IMR-90 (cell line): ENCODE measurements around the gene CDHR2. TPM values are rescaled to one million over a fixed set of nuclear protein-coding genes. Genes with fewer than 3 reads are reported as not detected.
A peak's percentile ranks its signal among the peaks of the same experiment; 100 is the strongest.

Source experiments
- ATAC-seq: fragments of 200-7000 bp; cut with Tn5 transposase; 2 replicates; pipeline ENCODE4 v1.9.1; 2020; ENCODE audit warnings: low read depth, mild to moderate bottlenecking, moderate library complexity
- BruUV-seq: library from RNA; stranded (reverse); fragments of 400-500 nt; replicated peaks from 2 replicates; lab custom pipeline; 2021; lab: Mats Ljungman, UMichigan
- CTCF ChIA-PET: fragments of 300-600 bp; formaldehyde crosslinking; extraction: SDS; loops from one replicate; lab custom pipeline; 2021; ENCODE audit warnings: antibody characterized with exemption; lab: Yijun Ruan, JAX
- POLR2A ChIA-PET: fragments of 300-600 bp; sonication (Branson Sonifier 250); formaldehyde crosslinking; loops from one replicate; lab custom pipeline; 2022; ENCODE audit warnings: antibody characterized with exemption; ENCODE audit not compliant: unreplicated experiment; lab: Charles Lee
- DNase-seq: peaks from one replicate; pipeline ENCODE4 v3.0.0; 2013
- H2AFZ ChIP-seq: replicated peaks from 2 replicates; pipeline ENCODE3; 2013; ENCODE audit warnings: low read length, mild to moderate bottlenecking; ENCODE audit not compliant: poor library complexity
- H2AK5ac ChIP-seq: 2 replicates; pipeline ENCODE4 v1.6.1; 2013; ENCODE audit warnings: low read depth, low read length, inconsistent platforms
- H2AK9ac ChIP-seq: replicated peaks from 2 replicates; pipeline ENCODE3; 2013; ENCODE audit warnings: mild to moderate bottlenecking, low read depth, low read length, moderate library complexity; ENCODE audit not compliant: poor library complexity
- H2BK120ac ChIP-seq: 2 replicates; pipeline ENCODE4 v1.6.1; 2013; ENCODE audit warnings: low read depth, low read length, inconsistent platforms
- H2BK15ac ChIP-seq: 3 replicates; pipeline ENCODE4 v1.6.1; 2013; ENCODE audit warnings: low read depth, low read length, inconsistent platforms
- H2BK20ac ChIP-seq: 2 replicates; pipeline ENCODE4 v1.6.1; 2013; ENCODE audit warnings: low read depth, mild to moderate bottlenecking, inconsistent platforms, low read length, moderate library complexity
- H2BK5ac ChIP-seq: 2 replicates; pipeline ENCODE4 v1.6.1; 2013; ENCODE audit warnings: mild to moderate bottlenecking, low read depth, low read length, inconsistent platforms; ENCODE audit not compliant: poor library complexity, severe bottlenecking
- H3K14ac ChIP-seq: replicated peaks from 2 replicates; pipeline ENCODE4 v1.6.1; 2013; ENCODE audit warnings: low read depth, low read length, inconsistent platforms
- H3K18ac ChIP-seq: 2 replicates; pipeline ENCODE4 v1.6.1; 2013; ENCODE audit warnings: low read depth, low read length, control low read depth
- H3K23ac ChIP-seq: 2 replicates; pipeline ENCODE4 v1.6.1; 2013; ENCODE audit warnings: low read depth, low read length, inconsistent platforms
- H3K27ac ChIP-seq: 2 replicates; pipeline ENCODE4 v1.5.1; 2013; ENCODE audit warnings: mild to moderate bottlenecking, control low read depth, low read length; ENCODE audit not compliant: insufficient read depth
- H3K27me3 ChIP-seq: 2 replicates; pipeline ENCODE4 v1.6.1; 2013; ENCODE audit warnings: low read length; ENCODE audit not compliant: control insufficient read depth, insufficient read depth
- H3K36me3 ChIP-seq: 2 replicates; pipeline ENCODE4 v1.6.1; 2013; ENCODE audit warnings: low read length, mixed read lengths; ENCODE audit not compliant: control insufficient read depth, insufficient read depth
- H3K4ac ChIP-seq: 2 replicates; pipeline ENCODE4 v1.6.1; 2013; ENCODE audit warnings: low read depth, low read length, inconsistent platforms
- H3K4me1 ChIP-seq: 2 replicates; pipeline ENCODE4 v1.6.1; 2013; ENCODE audit warnings: low read length, mixed read lengths; ENCODE audit not compliant: control insufficient read depth, insufficient read depth
- H3K4me2 ChIP-seq: 2 replicates; pipeline ENCODE4 v1.6.1; 2013; ENCODE audit warnings: low read depth, mild to moderate bottlenecking, control low read depth, low read length, moderate library complexity
- H3K4me3 ChIP-seq: 2 replicates; pipeline ENCODE4 v1.5.1; 2013; ENCODE audit warnings: low read depth, mild to moderate bottlenecking, control low read depth, low read length, moderate library complexity; ENCODE audit not compliant: insufficient read depth
- H3K56ac ChIP-seq: 2 replicates; pipeline ENCODE4 v1.6.1; 2013; ENCODE audit warnings: low read length, inconsistent platforms; ENCODE audit not compliant: insufficient read depth; ENCODE audit errors: extremely low read depth
- H3K79me1 ChIP-seq, 2 experiments: 2 replicates each; pipeline ENCODE4 v1.6.1; 2013; ENCODE audit warnings: low read length in 2 of 2, inconsistent platforms in 1 of 2, low read depth in 1 of 2
- H3K9ac ChIP-seq: 2 replicates; pipeline ENCODE4 v1.6.1; 2013; ENCODE audit warnings: low read depth, low read length, control low read depth
- H3K9me1 ChIP-seq: 2 replicates; pipeline ENCODE4 v1.6.1; 2013; ENCODE audit warnings: low read length, inconsistent platforms; ENCODE audit not compliant: insufficient read depth
- H3K9me3 ChIP-seq: 2 replicates; pipeline ENCODE4 v1.6.1; 2013; ENCODE audit warnings: low read length; ENCODE audit not compliant: control insufficient read depth, insufficient read depth
- H4K20me1 ChIP-seq: 2 replicates; pipeline ENCODE4 v1.6.1; 2013; ENCODE audit warnings: low read length, inconsistent platforms; ENCODE audit not compliant: insufficient read depth
- H4K5ac ChIP-seq: 2 replicates; pipeline ENCODE4 v1.6.1; 2013; ENCODE audit warnings: mild to moderate bottlenecking, low read depth, low read length, control low read depth
- H4K8ac ChIP-seq, 2 experiments: 2 replicates each; pipeline ENCODE4 v1.6.1; 2013; ENCODE audit warnings: low read depth in 2 of 2, low read length in 2 of 2, control low read depth in 1 of 2, inconsistent platforms in 1 of 2
- H4K91ac ChIP-seq: 2 replicates; pipeline ENCODE4 v1.6.1; 2013; ENCODE audit warnings: low read depth, low read length, inconsistent platforms; ENCODE audit not compliant: insufficient read depth
- BHLHE40 ChIP-seq: fragments of 150-350 bp; IDR thresholded peaks from 2 replicates; pipeline ENCODE4 v1.6.1; 2016; ENCODE audit warnings: mild to moderate bottlenecking, low read depth, low read length
- CEBPB ChIP-seq: IDR thresholded peaks from 2 replicates; pipeline ENCODE4 v1.6.1; 2012; ENCODE audit warnings: low read depth, low read length, improper control_type of control experiment
- ELK1 ChIP-seq: fragments of 150-350 bp; IDR thresholded peaks from 2 replicates; pipeline ENCODE4 v1.6.1; 2016; ENCODE audit warnings: low read depth, mild to moderate bottlenecking, low read length, moderate library complexity, borderline replicate concordance
- MAZ ChIP-seq: IDR thresholded peaks from 2 replicates; pipeline ENCODE4 v1.6.1; 2012; ENCODE audit warnings: low read depth, mild to moderate bottlenecking, low read length, improper control_type of control experiment, moderate library complexity, borderline replicate concordance
- MXI1 ChIP-seq: IDR thresholded peaks from 2 replicates; pipeline ENCODE4 v1.6.1; 2012; ENCODE audit warnings: low read depth, mild to moderate bottlenecking, low read length, moderate library complexity, borderline replicate concordance
- NFE2L2 ChIP-seq: fragments of 150-350 bp; IDR thresholded peaks from 2 replicates; pipeline ENCODE4 v1.6.1; 2016; ENCODE audit warnings: low read depth, mild to moderate bottlenecking, low read length
- POLR2A ChIP-seq: IDR thresholded peaks from 2 replicates; pipeline ENCODE4 v1.6.1; 2012; ENCODE audit warnings: mild to moderate bottlenecking, low read depth, low read length
- RCOR1 ChIP-seq: IDR thresholded peaks from 2 replicates; pipeline ENCODE4 v1.6.1; 2012; ENCODE audit warnings: mild to moderate bottlenecking, low read length, improper control_type of control experiment; ENCODE audit not compliant: insufficient replicate concordance
- WGBS, 2 experiments: methylation state at CpG; one replicate each; pipeline versions ENCODE4 v1.1.5 to v1.1.7; 2013; ENCODE audit warnings: missing lambda C conversion rate in 2 of 2; ENCODE audit not compliant: insufficient read length in 1 of 2; ENCODE audit errors: extremely low coverage in 2 of 2; 5-methylcytosine and 5-hydroxymethylcytosine counted together
- dilution Hi-C: fragments of 300-500 bp; cut with HindIII; formaldehyde crosslinking; loops from one replicate; pipeline ENCODE4 v1.14.3; 2018; ENCODE audit warnings: low sequenced_read_pairs; ENCODE audit not compliant: unreplicated experiment
- in situ Hi-C: fragments of 300-500 bp; cut with MboI; formaldehyde crosslinking; loops from 3 replicates; pipeline ENCODE4 v1.14.3; 2019; ENCODE audit warnings: low sequenced_read_pairs, inconsistent platforms, mixed read lengths
- intact Hi-C: fragments of 100-400 bp; cut with micrococcal nuclease; formaldehyde crosslinking; loops from 2 replicates; pipeline ENCODE4 v1.10.0; 2022
- polyA plus RNA-seq, 3 experiments: library from polyadenylated mRNA; depleted of rRNA; stranded (reverse); fragments of >200 nt; gene quantifications; 2 replicates each; pipeline ENCODE4 v1.2.3, GENCODE V29; 2012; ENCODE audit warnings: low replicate concordance in 1 of 3
- total RNA-seq: library from RNA; depleted of rRNA; stranded (reverse); fragments of >200 nt; gene quantifications from 2 replicates; pipeline ENCODE4 v1.2.3, GENCODE V29; 2012
- TF ChIP-seq, protein P1 (sequence below): fragments of 150-350 bp; IDR thresholded peaks from 2 replicates; pipeline ENCODE4 v1.6.1; 2017; ENCODE audit warnings: mild to moderate bottlenecking, antibody characterized with exemption, low read length, low read depth

The CDHR2 gene
- total and polyA plus RNA-seq, 2 of the 4 experiments (the other 2 are of a cell fraction), result not detected

GRCh38 chr5:176536902-176537553 is 12.1 kb upstream of the CDHR2 start, which contains the start of gene RNF44:
TSS of gene RNF44 (minus strand) at chr5:176537402. CDS start at chr5:176532472, 4,930 bp downstream.
- 0 out of 2 replicates have a peak, but pooled peaks cover 1% of the 10 kb centered on the region for H3K36me3 ChIP-seq
- peaks cover 15% of the 10 kb centered on the region; the same call in 1 of the 2 replicates for H3K9me1 ChIP-seq
- peak within 1 kb of the TSS; percentile 75 for H2BK5ac ChIP-seq
- H3K79me1 ChIP-seq, result peaks cover 23 to 38% of the 10 kb centered on the region in 2 experiments
- peak within 1 kb of the TSS; percentile 69 for H3K4me3 ChIP-seq
- H3K9me3 ChIP-seq, result no peaks in the 10 kb centered on the region
- peak within 1 kb of the TSS; percentile 90 for H3K23ac ChIP-seq
- peak within 1 kb of the TSS; percentile 81 for H2BK120ac ChIP-seq
- intact Hi-C loops (loop anchor here (2.0 kb wide), 3 partner anchors 78 to 120 kb away; partner anchors contain the start of genes CLTB and FAF2), in situ Hi-C loops (no loop called here), dilution Hi-C loops (no loop called here)
- H4K20me1 ChIP-seq, result peaks cover 28% of the 10 kb centered on the region
- peak within 1 kb of the TSS; percentile 85 for H3K27ac ChIP-seq
- peak within 1 kb of the TSS; percentile 88; the same call in 2 of the 3 replicates for H2BK15ac ChIP-seq
- H3K4me2 ChIP-seq, result peak within 1 kb of the TSS; percentile 86
- DNase-seq, result peak; percentile 97
- peaks cover 24% of the 10 kb centered on the region for H3K4me1 ChIP-seq
- peak within 1 kb of the TSS; percentile 97 for H2AFZ ChIP-seq
- H3K56ac ChIP-seq, result peak within 1 kb of the TSS; percentile 72
- peak within 1 kb of the TSS; percentile 99 for H2AK9ac ChIP-seq
- peak; percentile 81 for ATAC-seq
- H3K14ac ChIP-seq, result peak within 1 kb of the TSS; percentile 92
- POLR2A ChIA-PET, result interaction anchor here (0.6 to 1.0 kb wide), 3 partner anchors 10 to 18 kb away, joined by 3 to 5 read pairs (median 4); partner anchors contain the start of gene CDHR2
- H3K4ac ChIP-seq, result peak within 1 kb of the TSS; percentile 96
- no TSS peak for BruUV-seq
- 1% methylated on average over 25 of the region's 63 CpGs; no CpG with 5 or more reads in 1 of the 2 experiments for WGBS, 2 experiments
- peak within 1 kb of the TSS; percentile 92 for H4K91ac ChIP-seq
- H3K27me3 ChIP-seq, result no peaks in the 10 kb centered on the region
- H2BK20ac ChIP-seq, result peak within 1 kb of the TSS; percentile 50
- H3K9ac ChIP-seq, result peak within 1 kb of the TSS; percentile 74
- H3K18ac ChIP-seq, result peak within 1 kb of the TSS; percentile 36; the same call in 1 of the 2 replicates
- CTCF ChIA-PET, result interaction anchor here (0.8 to 1.0 kb wide), 2 partner anchors 36 to 807 kb away, joined by 3 to 4 read pairs; no protein-coding TSS in a partner anchor
- H2AK5ac ChIP-seq, result peak within 1 kb of the TSS; percentile 54; the same call in 1 of the 2 replicates
- peak within 1 kb of the TSS; percentile 43 for H4K5ac ChIP-seq
- TF ChIP-seq POLR2A (no peak; the same call in 1 of the 2 replicates), CEBPB (no peak), MXI1 (no peak), ELK1 (no peak), MAZ (peak; percentile 100), NFE2L2 (no peak), BHLHE40 (peak; percentile 90), RCOR1 (no peak)
- TF ChIP-seq, protein P1, sequence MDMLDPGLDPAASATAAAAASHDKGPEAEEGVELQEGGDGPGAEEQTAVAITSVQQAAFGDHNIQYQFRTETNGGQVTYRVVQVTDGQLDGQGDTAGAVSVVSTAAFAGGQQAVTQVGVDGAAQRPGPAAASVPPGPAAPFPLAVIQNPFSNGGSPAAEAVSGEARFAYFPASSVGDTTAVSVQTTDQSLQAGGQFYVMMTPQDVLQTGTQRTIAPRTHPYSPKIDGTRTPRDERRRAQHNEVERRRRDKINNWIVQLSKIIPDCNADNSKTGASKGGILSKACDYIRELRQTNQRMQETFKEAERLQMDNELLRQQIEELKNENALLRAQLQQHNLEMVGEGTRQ, result peak; percentile 94
- peak within 1 kb of the TSS; percentile 65 to 94 for H4K8ac ChIP-seq
